Measurements from ENCODE around the gene CWC25.

GRCh38 chr17:38867179-38867967, 42.3 kb upstream of the CWC25 start:
- TF ChIP-seq CTCF (IDR thresholded peaks at IDR 0.05) (no peak), PREB (CRISPR knock-in tag; IDR thresholded peaks at IDR 0.05; ENCODE audit: borderline replicate concordance) (no peak), GRHL2 (CRISPR knock-in tag; IDR thresholded peaks at IDR 0.05; ENCODE audit: insufficient replicate concordance, severe bottlenecking) (no peak), ZNF281 (CRISPR knock-in tag; IDR thresholded peaks at IDR 0.05) (no peak), ZBTB21 (CRISPR knock-in tag; IDR thresholded peaks at IDR 0.05; ENCODE audit: borderline replicate concordance) (no peak), IRF1 (CRISPR knock-in tag; IDR thresholded peaks at IDR 0.05) (no peak), JAZF1 (CRISPR knock-in tag; IDR thresholded peaks at IDR 0.05) (no peak), JUN (CRISPR knock-in tag; IDR thresholded peaks at IDR 0.05) (no peak), HMGXB4 (CRISPR knock-in tag; IDR thresholded peaks at IDR 0.05) (no peak; the same call in 1 of the 2 replicates), USF2 (CRISPR knock-in tag; IDR thresholded peaks at IDR 0.05) (no peak), CBFB (CRISPR knock-in tag; IDR thresholded peaks at IDR 0.05; ENCODE audit: low read depth) (no peak), FOXP1 (CRISPR knock-in tag; IDR thresholded peaks at IDR 0.05; ENCODE audit: borderline replicate concordance) (no peak), E2F4 (CRISPR knock-in tag; IDR thresholded peaks at IDR 0.05; ENCODE audit: borderline replicate concordance, low read depth) (no peak)

Data from WTC11 (cell line).